Hepatocyte (in vitro differentiated cells): ENCODE results near the gene LMOD1.

ENCODE experiments used
- CTCF ChIP-seq: fragments of 200-600 bp; sonication (generic); IDR thresholded peaks from 2 replicates; pipeline ENCODE4 v1.5.1; 2016; ENCODE audit warnings: antibody characterized with exemption, mild to moderate bottlenecking; ENCODE audit not compliant: poor library complexity
- EZH2 ChIP-seq: fragments of 200-600 bp; sonication (generic); IDR thresholded peaks from 2 replicates; pipeline ENCODE4 v1.6.1; 2016; ENCODE audit warnings: antibody characterized with exemption, mild to moderate bottlenecking, borderline replicate concordance
- EZH2phosphoT487 ChIP-seq: fragments of 200-600 bp; sonication (generic); IDR thresholded peaks from one replicate; pipeline ENCODE4 v1.6.1; 2018; ENCODE audit warnings: antibody characterized with exemption, mild to moderate bottlenecking, low read depth, moderate library complexity; ENCODE audit not compliant: unreplicated experiment, severe bottlenecking

- no peak for TF ChIP-seq EZH2phosphoT487
- TF ChIP-seq EZH2: no peak
- TF ChIP-seq CTCF: no peak
These were observed 3.1 kb upstream of the LMOD1 start for GRCh38 chr1:201949491-201949890.
